Measurements from ENCODE around the gene LRRN1. TPM values are rescaled to one million over a fixed set of nuclear protein-coding genes. Genes with fewer than 3 reads are reported as not detected.

LRRN1 gene
- total and polyA plus RNA-seq, 9 of the 15 experiments (the other 6 are each of a cell fraction or from before 2014, with no cell fraction given): 0.11 TPM; not detected in 8

- Histone ChIP-seq H3K4me3 (no peak overlapping the region), H3K9me3 (replicated peaks; ENCODE audit: control insufficient read depth, insufficient read depth, low read depth, low read length) (peaks cover 2% of the 10 kb centered on the region; the same call in 1 of the 2 replicates), H3K27ac (ENCODE audit: extremely low read depth, low read depth, low read length) (no peak overlapping the region), H3K9ac (ENCODE audit: insufficient read depth in 1 of 2, low read depth in 2 of 2, low read length in 2 of 2) (no peak overlapping the region), H3K27me3 (ENCODE audit: control insufficient read depth in 2 of 2, insufficient read depth in 2 of 2, low read length in 2 of 2) (no peaks in the 10 kb centered on the region), H3K4me2 (ENCODE audit: insufficient read depth, low read length) (no peak overlapping the region), H3K9me1 (ENCODE audit: control insufficient read depth, insufficient read depth, low read length) (no peaks in the 10 kb centered on the region), H2AFZ (ENCODE audit: low read depth, low read length) (no peak overlapping the region), H4K20me1 (replicated peaks; ENCODE audit: control insufficient read depth, insufficient read depth, low read length) (no peaks in the 10 kb centered on the region), H3K4me1 (replicated peaks in 1 of 2; ENCODE audit: control insufficient read depth in 2 of 2, insufficient read depth in 2 of 2, low read length in 2 of 2) (no peaks in the 10 kb centered on the region), H3K79me2 (ENCODE audit: control insufficient read depth, insufficient read depth, low read length) (no peaks in the 10 kb centered on the region), H3K36me3 (ENCODE audit: control insufficient read depth, insufficient read depth, low read length) (no peaks in the 10 kb centered on the region)
- FAIRE-seq (no peak), DNase-seq (ENCODE audit: extremely low read depth in 1 of 4, low spot score in 3 of 4) (no peak), ATAC-seq (no peak)
- POLR2A ChIA-PET: no interaction called here
- intact Hi-C loops (cut with micrococcal nuclease) (no loop called here), in situ Hi-C loops (cut with MboI) (no loop called here)
- 0% methylated on average over 4 of the region's 4 CpGs for WGBS (ENCODE audit: insufficient coverage, low coverage, missing lambda C conversion rate)
- BruUV-seq (replicated peaks): no TSS peak
- TF ChIP-seq GATAD2B (IDR thresholded peaks at IDR 0.05; ENCODE audit: borderline replicate concordance) (no peak), ZNF780A (CRISPR knock-in tag; IDR thresholded peaks at IDR 0.05) (no peak), ZNF407 (IDR thresholded peaks at IDR 0.05; ENCODE audit: low read depth) (no peak)
- CTCF ChIA-PET (ENCODE audit: low intra/inter-chr PET ratio): no interaction called here
These were observed 94.4 kb downstream of the LRRN1 start for GRCh38 chr3:3893590-3893989.
